ENCODE results near the gene KRTAP11-1.

Gene KRTAP11-1

GRCh38 chr21:30881480-30881879, at the start of gene KRTAP11-1:
Gene KRTAP11-1 (minus strand): TSS chr21:30881580. CDS start chr21:30881524, 56 bp downstream.
- no peak for DNase-seq (ENCODE audit: extremely low read depth, low read depth)
- no peak within 1 kb of the TSS for H3K4me3 ChIP-seq (replicated peaks; ENCODE audit: low read depth, low read length)
- no peak for TF ChIP-seq CTCF (IDR thresholded peaks at IDR 0.05; ENCODE audit: low read depth, low read length, missing control alignments)

GRCh38 chr21:30924146-30924700, 42.8 kb upstream of the KRTAP11-1 start:
- H3K4me3 ChIP-seq (replicated peaks; ENCODE audit: low read depth, low read length) = no peak overlapping the region
- TF ChIP-seq CTCF (IDR thresholded peaks at IDR 0.05; ENCODE audit: low read depth, low read length, missing control alignments) = no peak
- no peak for DNase-seq (ENCODE audit: extremely low read depth, low read depth)

GRCh38 chr21:30921129-30921528, 39.7 kb upstream of the KRTAP11-1 start:
- no peak for TF ChIP-seq CTCF (IDR thresholded peaks at IDR 0.05; ENCODE audit: low read depth, low read length, missing control alignments)
- no peak for DNase-seq (ENCODE audit: extremely low read depth, low read depth)
- no peak overlapping the region for H3K4me3 ChIP-seq (replicated peaks; ENCODE audit: low read depth, low read length)

- TF ChIP-seq CTCF (IDR thresholded peaks at IDR 0.05; ENCODE audit: low read depth, low read length, missing control alignments) = no peak
- no peak for DNase-seq (ENCODE audit: extremely low read depth, low read depth)
- no peak overlapping the region for H3K4me3 ChIP-seq (replicated peaks; ENCODE audit: low read depth, low read length)
Observed at GRCh38 chr21:30917557-30917956, 36.2 kb upstream of the KRTAP11-1 start.

- no peak overlapping the region for H3K4me3 ChIP-seq (replicated peaks; ENCODE audit: low read depth, low read length)
Observed at GRCh38 chr21:30900881-30901280, 19.5 kb upstream of the KRTAP11-1 start.

GRCh38 chr21:30882866-30883597, 1.7 kb upstream of the KRTAP11-1 start:
- no peak overlapping the region for H3K4me3 ChIP-seq (replicated peaks; ENCODE audit: low read depth, low read length)
- no peak for TF ChIP-seq CTCF (IDR thresholded peaks at IDR 0.05; ENCODE audit: low read depth, low read length, missing control alignments)
- no peak for DNase-seq (ENCODE audit: extremely low read depth, low read depth)

More at GRCh38 chr21:30900881-30901280, 19.5 kb upstream of the KRTAP11-1 start:
- TF ChIP-seq CTCF (IDR thresholded peaks at IDR 0.05; ENCODE audit: low read depth, low read length, missing control alignments) = no peak
- no peak for DNase-seq (ENCODE audit: extremely low read depth, low read depth)

Measured in HFF-Myc (cell line).